Measurements from ENCODE around the gene DENND2A.
"Not testable (repeated sequence)": the region's sequence is repeated elsewhere in the genome, so short reads cannot be mapped to it uniquely, and the experiment has no call there.

The DENND2A gene, protein sequence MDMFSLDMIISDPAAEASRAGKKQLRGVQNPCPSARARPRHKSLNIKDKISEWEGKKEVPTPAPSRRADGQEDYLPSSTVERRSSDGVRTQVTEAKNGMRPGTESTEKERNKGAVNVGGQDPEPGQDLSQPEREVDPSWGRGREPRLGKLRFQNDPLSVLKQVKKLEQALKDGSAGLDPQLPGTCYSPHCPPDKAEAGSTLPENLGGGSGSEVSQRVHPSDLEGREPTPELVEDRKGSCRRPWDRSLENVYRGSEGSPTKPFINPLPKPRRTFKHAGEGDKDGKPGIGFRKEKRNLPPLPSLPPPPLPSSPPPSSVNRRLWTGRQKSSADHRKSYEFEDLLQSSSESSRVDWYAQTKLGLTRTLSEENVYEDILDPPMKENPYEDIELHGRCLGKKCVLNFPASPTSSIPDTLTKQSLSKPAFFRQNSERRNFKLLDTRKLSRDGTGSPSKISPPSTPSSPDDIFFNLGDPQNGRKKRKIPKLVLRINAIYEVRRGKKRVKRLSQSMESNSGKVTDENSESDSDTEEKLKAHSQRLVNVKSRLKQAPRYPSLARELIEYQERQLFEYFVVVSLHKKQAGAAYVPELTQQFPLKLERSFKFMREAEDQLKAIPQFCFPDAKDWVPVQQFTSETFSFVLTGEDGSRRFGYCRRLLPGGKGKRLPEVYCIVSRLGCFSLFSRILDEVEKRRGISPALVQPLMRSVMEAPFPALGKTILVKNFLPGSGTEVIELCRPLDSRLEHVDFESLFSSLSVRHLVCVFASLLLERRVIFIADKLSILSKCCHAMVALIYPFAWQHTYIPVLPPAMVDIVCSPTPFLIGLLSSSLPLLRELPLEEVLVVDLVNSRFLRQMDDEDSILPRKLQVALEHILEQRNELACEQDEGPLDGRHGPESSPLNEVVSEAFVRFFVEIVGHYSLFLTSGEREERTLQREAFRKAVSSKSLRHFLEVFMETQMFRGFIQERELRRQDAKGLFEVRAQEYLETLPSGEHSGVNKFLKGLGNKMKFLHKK

GRCh38 chr7:140640727-140641523 lies at the start of gene DENND2A:
Gene DENND2A, minus strand, starts transcription at chr7:140640813. Its CDS starts 38,416 bp downstream, at chr7:140602397.
- in situ Hi-C loops (cut with MboI; ENCODE audit: low sequenced_read_pairs) = no loop called here

DNA sequence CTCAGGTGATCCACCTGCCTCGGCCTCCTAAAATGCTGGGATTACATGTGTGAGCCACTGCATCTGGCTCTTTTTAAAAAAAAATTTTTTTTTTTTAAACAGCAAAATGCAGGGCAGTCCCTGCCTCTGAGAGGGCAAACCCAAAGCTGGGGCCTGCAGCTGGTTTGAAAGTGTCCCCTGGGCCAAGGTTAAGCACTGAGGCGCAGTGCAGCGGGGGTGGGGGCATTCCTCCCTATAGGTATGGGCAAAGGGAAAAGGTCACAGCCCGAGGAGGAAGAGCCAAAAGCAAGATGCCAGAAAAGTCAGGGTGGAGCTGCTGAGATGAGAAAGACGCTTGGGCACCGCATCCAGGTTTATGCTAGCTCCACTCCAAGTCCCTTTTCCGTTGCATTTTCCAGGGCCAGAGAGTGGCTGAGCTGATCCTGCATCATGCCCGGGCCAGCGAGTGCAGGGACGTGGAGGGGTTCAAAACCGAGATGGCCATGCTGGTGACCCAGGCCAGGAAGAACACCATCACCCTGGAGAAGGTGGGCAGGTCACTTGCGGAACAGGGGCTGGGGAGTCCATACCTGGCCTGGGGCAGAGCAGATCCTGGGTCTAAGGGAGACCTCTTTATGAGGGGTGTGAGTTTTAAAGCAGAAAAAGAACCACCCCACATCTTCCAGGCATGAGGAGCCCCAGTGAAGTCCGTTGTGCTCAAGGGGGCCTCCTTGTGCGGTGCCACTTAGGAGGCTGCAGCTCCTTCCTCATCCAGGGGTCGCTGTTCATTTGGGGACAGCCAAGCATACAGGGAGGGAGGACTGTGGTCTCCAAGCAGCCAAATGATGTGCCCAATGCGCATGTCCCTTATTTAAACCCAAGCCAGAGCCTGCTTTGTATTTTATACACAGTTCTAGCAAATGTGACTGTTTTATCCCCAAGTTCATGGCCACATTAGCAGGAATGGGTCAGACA lies 48.9 kb upstream of the DENND2A start:
- in situ Hi-C loops (cut with MboI; ENCODE audit: low sequenced_read_pairs) = no loop called here

GRCh38 chr7:140688341-140688740 lies 47.7 kb upstream of the DENND2A start:
- in situ Hi-C loops (cut with MboI; ENCODE audit: low sequenced_read_pairs) = no loop called here

DNA sequence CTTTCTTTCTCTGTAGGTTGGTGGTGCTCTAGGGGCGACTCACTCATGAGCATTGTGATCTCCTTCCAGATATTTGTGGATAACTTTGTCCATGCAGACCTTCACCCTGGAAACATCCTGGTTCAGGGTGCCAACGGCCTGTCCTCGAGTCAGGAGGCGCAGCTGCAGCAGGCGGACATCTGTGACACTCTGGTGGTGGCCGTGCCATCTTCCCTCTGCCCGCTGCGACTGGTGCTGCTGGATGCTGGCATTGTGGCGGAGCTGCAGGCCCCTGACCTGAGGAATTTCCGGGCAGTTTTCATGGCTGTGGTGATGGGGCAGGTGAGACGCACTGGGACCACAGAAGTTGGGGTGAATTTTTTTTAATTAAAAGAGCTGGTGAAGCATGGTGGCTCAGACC lies 46.3 kb upstream of the DENND2A start:
- in situ Hi-C loops (cut with MboI; ENCODE audit: low sequenced_read_pairs) = no loop called here

DNA sequence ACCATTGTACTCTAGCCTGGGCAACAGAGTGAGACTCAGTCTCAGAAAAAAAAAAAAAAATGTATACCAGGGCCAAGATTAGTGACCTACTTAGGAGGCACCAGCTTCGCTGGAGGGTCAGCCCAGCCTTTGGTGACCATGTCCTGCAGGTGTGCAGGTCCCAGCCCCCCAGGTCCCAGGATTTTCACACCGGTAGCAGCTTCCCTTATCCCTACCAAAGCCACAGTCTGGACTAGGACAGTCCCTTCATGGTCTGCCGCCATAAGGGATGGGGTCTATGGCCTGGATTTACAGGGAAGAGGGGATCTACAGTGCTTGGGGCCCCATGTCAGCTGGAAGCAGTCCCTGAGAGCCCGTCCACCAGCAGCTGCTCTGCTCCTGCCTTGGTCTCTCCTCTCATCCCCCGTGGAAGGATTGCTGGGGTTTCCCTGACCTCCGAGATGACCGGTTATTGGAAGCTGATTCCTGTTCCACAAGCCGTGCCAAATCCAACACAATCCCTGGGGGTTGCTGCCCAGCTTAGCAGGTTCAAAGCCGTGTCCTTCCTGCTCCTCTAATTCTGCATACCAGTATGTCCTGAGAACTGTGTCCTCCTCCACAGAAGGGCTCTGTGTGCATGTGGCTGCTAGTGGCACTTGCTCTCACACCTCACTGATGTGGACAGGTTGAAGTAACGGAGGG lies 44.9 kb upstream of the DENND2A start:
- in situ Hi-C loops (cut with MboI; ENCODE audit: low sequenced_read_pairs) = no loop called here

GRCh38 chr7:140684066-140684950 lies 43.7 kb upstream of the DENND2A start:
- in situ Hi-C loops (cut with MboI; ENCODE audit: low sequenced_read_pairs) = no loop called here

GRCh38 chr7:140683657-140684056 lies 43.0 kb upstream of the DENND2A start:
- in situ Hi-C loops (cut with MboI; ENCODE audit: low sequenced_read_pairs) = no loop called here

GRCh38 chr7:140681766-140682165 lies 41.2 kb upstream of the DENND2A start:
- in situ Hi-C loops (cut with MboI; ENCODE audit: low sequenced_read_pairs) = no loop called here

GRCh38 chr7:140680886-140681285 lies 40.3 kb upstream of the DENND2A start:
- in situ Hi-C loops (cut with MboI; ENCODE audit: low sequenced_read_pairs) = no loop called here

- in situ Hi-C loops (cut with MboI; ENCODE audit: low sequenced_read_pairs) = no loop called here
Observed at GRCh38 chr7:140679186-140679585, 38.6 kb upstream of the DENND2A start.

- in situ Hi-C loops (cut with MboI; ENCODE audit: low sequenced_read_pairs) = no loop called here
Observed at GRCh38 chr7:140678816-140679130, 38.2 kb upstream of the DENND2A start.

DNA sequence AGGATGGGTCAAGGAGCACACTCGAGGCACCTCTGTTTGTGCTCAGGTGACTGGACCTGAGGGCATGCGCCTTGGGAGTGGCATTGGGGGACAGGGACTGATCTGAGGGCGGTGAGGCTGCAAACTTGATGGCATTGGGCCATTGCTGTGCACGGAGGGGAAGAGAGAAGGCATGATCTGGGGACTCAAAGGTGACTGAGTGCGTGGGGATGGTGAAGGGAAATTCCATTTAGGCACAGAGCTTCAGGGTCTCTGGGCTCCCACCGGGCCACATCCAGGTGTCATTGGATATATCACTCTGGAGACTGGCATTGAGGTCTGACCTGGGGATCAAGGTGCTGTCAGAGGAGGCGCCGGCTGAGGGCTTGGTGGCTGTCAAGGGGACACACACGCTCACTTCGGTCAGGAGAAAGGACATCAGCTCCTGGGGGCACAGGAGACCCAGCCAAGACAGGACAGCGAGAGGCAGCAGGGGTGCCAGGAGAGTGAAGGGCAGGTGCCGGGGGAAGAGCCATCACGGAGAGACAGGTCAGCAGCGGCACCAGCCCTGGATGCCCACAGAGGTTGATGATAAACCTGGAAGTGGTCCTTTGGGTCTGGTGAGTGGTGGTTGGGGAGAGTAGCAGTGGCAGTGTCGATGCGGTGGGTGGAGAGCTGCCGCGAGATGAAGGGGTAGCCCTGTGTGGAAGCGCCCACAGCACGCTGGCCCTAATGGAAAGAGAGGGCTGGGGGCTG lies 37.6 kb upstream of the DENND2A start:
- in situ Hi-C loops (cut with MboI; ENCODE audit: low sequenced_read_pairs) = no loop called here

DNA sequence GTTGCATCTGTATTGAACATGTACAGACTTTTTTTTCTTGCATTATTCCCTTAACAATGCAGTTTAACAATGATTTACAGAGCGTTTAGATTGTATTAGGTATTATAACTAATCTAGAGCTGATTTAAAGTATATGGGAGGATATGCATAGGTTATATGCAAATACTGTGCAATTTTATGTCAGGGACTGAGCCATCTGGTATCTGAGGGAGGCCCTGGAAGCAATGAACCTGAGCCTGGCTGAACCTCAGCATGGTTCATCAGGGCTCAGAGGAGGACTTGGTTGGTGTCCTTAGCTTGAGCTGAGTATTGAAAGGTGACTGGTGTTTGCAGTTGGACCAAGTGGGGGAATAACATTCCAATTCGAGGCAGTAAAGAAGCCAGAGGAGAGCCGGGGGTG lies 36.9 kb upstream of the DENND2A start:
- in situ Hi-C loops (cut with MboI; ENCODE audit: low sequenced_read_pairs) = no loop called here

- in situ Hi-C loops (cut with MboI; ENCODE audit: low sequenced_read_pairs) = not testable (repeated sequence)
Observed at GRCh38 chr7:140676956-140677355, 36.3 kb upstream of the DENND2A start.

- in situ Hi-C loops (cut with MboI; ENCODE audit: low sequenced_read_pairs) = no loop called here
Observed at GRCh38 chr7:140676306-140676705, 35.7 kb upstream of the DENND2A start.

GRCh38 chr7:140675726-140676125 lies 35.1 kb upstream of the DENND2A start:
- in situ Hi-C loops (cut with MboI; ENCODE audit: low sequenced_read_pairs) = no loop called here

DNA sequence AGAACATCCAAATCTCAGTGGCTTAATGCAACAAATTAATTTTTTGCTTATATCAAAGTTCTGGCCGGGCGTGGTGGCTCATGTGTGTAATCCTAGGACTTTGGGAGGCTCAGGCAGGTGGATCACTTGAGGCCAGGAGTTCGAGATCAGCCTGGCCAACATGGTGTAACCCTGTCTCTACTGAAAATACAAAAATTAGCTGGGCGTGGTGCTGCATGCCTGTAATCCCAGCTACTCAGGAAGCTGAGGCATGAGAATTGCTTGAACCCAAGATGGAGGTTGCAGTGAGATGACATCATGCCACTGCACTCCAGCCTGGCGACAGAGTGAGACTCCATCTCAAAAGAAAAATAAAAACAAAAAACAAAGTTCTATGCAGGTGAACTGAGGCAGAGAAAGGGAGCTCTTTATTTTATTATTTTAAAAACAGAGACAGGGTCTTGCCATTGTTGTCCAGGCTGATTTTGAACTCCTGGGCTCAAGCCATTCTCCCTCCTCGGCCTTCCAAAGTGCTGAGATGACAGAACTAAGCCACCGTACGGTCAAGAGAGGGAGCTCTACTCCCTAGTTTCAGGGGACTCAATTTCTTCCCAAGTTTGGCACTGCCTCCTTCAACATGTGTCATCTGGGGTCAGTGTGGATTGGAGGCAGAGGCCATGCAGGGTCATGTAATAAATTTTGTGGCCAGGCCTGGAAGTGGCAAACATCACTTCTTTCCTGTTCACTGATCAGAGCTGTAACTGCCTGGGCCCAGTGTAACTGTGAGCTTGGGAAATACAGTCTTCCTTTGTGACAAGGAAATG lies 34.5 kb upstream of the DENND2A start:
- in situ Hi-C loops (cut with MboI; ENCODE audit: low sequenced_read_pairs) = no loop called here
